Fibroblast of peridontal ligament (primary cell): ENCODE measurements around the gene ATG4D.
A peak's percentile ranks its signal among the peaks of the same experiment; 100 is the strongest.
"Not testable (repeated sequence)": the region's sequence is repeated elsewhere in the genome, so short reads cannot be mapped to it uniquely, and the experiment has no call there.

Source experiments
- DNase-seq: peaks from one replicate; pipeline ENCODE4 v3.0.0-alpha.2; 2010; ENCODE audit errors: extremely low read depth

The ATG4D gene

GRCh38 chr19:10552510-10553053, 8.9 kb downstream of the ATG4D start:
- no peak for DNase-seq

GRCh38 chr19:10553087-10553667, 9.5 kb downstream of the ATG4D start:
- DNase-seq, result no peak

DNA sequence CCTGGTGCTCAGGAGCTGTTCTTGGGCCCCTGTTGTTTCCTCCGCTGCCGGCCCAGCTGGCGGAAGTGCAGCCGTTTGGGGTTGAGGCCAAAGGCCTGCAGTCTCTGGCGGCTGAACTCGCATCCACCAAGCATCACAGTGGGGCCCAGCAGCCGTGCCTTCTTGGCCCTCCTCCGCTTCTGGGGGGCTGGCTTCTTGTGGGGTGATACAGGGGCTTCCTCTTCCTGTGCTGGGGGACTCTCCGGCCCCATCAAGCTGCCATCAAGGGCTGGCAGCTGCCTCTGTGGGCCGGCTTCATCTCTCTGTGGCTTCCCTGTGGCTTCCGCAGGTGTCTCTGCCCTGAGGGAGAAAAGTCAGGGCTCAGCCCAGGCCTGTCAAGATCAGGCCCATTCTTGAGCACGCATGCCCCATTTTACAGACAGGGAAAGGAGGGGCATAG, 10.3 kb downstream of the ATG4D start:
- DNase-seq, result no peak

GRCh38 chr19:10554760-10555609, 11.3 kb downstream of the ATG4D start:
- DNase-seq, result no peak

- no peak for DNase-seq
These were observed 11.9 kb downstream of the ATG4D start for GRCh38 chr19:10555610-10555973.

DNA sequence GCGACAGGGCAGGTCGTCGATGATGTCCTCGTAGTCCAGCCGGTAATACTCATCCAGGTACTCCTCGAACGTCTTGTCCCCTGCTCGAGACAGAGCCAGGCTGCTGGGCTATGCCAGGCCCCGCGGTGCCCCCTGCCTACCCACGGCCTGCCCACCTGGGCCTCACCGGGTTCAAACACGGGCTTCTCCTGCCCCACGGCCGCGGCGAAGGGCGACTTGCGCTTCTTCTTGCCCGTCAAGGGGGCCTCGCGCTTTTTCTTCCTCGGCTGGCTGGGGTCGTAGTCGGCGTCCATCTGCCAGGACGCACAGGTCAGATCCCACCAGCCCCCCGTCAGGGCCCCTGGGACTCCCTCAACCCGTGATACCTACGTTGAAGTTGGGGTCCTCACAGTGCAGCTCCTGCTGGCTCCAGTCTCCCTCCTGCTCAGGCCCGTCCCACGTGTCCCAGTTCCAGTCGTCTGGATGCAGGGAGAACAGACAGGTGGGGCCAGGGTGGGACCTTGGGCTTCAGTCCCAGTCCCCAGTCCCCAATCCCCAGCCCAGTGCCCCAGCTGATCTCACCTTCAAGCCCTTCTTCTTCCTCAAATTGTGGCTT, 14.0 kb downstream of the ATG4D start:
- DNase-seq, result no peak

DNA sequence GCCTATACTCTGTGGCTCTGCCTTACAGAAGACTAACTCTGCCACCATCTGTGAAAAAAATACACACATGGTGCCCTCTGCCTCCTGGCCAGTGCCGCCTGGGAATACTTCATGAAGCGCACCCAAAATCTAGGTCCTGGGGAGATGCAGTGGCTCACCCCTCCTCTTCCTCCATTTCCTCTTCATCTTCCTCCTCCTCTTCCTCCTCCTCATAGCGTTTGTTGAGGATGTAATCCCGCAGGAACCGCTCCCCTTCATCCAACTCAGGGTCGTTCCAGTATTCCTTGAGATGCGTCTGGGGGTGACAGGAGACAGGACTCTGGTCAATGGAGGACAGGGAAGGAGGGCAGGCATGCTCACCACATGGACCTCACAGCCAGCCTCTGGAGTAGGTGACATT, 16.4 kb downstream of the ATG4D start:
- no peak for DNase-seq

- no peak for DNase-seq
These were observed 18.9 kb downstream of the ATG4D start for GRCh38 chr19:10562609-10563008.

GRCh38 chr19:10565028-10565566, 21.4 kb downstream of the ATG4D start:
- no peak for DNase-seq

GRCh38 chr19:10565567-10566407, 22.1 kb downstream of the ATG4D start, which contains the start of gene KRI1:
KRI1 (minus strand) TSS chr19:10566010; CDS start chr19:10565999, 11 bp downstream.
- peak; percentile 96 for DNase-seq

DNA sequence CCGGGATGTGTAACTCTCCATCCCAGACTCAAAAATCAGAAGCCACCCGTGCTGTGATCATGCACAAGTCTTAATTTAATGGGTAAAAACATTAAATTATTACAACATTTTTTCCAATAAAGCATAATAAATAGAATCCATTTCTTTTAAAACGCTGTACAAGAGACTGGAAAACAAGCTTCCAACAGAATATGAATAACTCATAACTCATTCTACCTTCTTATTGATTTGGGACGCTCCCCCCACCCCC, 22.6 kb downstream of the ATG4D start:
- DNase-seq, result no peak

DNA sequence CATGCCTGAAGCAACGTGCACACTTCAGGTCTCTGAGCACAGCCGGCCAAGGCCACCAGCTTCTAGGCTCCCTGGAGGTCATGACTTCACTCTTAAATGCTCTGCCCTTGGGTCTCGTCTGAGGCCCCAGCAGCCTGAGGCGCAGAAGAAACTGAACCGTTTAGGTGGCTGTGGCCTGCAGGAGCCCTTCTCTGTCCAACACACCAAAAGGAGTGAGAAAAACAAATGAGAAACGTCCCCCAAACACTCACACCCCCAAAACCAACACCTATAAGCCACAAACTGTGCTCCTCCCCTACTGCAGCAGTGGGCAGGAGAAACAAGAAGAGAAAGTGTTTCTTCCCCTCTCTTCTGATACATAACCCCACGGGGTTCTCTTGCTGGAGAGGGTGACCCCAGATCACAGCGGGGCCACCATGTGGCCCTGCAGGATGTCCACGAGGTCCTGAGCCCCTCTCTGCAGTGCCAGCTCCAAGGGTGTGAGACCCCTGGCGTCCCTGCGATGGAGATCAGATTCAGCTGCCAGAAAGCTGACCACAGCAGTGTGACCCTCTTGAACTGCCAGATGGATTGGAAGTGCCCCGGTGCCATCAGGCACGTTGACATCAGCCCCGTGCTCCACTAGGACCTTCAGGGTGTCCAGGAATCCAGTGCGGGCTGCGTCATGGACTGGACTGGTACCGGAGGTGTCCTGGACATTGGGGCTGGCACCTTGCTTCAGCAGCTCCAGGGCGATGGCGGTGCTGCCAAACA, 23.1 kb downstream of the ATG4D start:
- DNase-seq, result no peak

GRCh38 chr19:10567656-10568055, 24.0 kb downstream of the ATG4D start:
- DNase-seq, result no peak

DNA sequence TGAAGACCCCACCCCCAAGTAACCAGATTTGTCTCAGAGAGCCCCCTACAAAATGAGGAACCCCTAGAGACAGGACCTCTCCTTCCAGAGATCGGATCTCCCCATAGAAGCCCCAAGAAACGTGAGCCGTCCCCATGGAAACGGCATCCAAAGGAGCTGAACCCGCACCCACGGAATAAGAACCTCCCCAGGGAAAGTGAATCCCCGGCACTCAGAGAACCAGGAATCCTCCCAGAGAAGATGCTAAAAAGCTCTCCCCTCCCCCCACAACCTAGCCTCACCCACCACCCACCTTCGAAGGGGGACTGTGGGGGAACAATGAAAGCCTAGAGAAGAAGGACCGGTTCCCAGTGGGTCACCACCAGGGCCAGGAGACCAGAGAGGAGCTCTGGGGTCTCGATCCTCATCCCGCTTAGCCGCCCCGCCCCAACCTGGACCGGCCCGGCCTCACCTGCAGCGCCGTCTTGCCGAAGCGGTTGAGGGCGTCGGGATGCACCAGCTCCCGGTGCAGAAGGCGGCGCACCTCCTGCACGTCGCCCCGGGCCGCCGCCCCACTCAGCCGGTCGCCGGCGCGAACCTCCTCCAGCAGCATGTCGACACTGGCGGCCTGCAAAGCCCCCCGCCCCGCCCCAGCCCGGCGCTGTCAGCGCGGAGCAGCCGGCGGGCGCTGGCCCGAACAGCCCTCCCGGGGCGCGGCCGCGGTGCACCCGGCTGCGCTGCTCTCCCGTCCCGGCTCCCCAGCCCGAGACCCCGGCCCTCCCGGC, 24.5 kb downstream of the ATG4D start:
- DNase-seq, result no peak

DNA sequence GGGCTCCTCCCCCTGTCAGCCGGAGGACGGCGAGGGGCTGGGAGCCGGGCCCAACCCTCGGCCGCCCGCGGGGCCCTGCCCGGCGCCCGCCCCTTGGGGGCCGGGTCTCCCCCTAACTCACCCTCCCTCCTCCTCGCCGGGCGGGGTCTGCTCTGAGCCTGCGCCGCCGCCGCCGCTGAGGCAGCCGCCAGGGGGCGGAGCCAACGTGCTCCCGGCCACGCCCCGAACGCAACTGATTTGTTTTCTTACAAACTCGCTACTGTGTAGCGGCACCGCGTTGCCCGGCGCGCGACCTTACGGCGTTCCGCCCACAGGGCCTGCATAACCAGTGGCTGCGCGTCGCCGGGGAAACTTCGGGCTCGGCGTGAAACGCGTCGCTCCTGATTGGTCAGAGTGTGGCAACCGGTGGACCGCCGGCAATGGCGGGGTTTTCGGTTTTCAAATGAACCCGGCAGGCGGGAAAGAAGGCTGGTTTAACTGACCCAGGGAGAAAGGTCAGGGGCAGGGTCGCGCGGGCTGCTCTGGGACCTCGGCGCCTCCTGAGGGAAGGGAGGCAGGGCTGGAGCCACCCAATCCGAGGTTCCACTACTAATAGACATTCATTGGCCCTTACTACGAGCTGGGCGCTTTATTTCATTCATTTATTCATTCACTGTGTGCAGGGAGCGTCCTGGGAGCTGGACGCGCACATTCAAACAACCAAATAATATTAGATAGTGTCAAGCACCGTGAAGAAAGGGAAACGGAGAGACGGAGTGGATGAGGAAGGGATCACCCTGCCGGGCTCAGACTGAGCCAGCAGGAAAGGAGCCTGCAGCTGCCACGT, 25.3 kb downstream of the ATG4D start, which contains the start of gene CDKN2D:
Gene CDKN2D, minus strand, starts transcription at position 154 of the 826 bp plus-strand sequence. CDS start 326 bp downstream, outside the sequence.
- DNase-seq, result peak; percentile 99

DNA sequence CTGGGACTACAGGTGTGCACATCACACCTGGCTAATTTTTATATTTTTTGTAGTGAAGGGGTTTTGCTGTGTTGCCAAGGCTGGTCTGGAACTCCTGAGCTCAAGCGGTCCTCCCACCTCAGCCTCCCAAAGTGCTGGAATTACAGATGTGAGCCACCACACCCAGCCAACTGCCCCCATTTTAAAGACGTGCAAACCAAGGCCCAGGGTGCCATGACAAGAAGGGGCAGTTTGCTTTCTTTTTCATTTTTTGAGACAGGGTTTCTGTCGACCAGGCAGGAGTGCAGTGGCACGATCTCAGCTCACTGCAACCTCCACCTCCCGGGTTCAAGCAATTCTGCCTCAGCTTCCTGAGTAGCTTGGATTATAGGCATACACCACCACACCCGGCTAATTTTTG, 30.1 kb downstream of the ATG4D start:
- DNase-seq, result not testable (repeated sequence)

GRCh38 chr19:10574462-10574861, 30.8 kb downstream of the ATG4D start:
- DNase-seq, result no peak

DNA sequence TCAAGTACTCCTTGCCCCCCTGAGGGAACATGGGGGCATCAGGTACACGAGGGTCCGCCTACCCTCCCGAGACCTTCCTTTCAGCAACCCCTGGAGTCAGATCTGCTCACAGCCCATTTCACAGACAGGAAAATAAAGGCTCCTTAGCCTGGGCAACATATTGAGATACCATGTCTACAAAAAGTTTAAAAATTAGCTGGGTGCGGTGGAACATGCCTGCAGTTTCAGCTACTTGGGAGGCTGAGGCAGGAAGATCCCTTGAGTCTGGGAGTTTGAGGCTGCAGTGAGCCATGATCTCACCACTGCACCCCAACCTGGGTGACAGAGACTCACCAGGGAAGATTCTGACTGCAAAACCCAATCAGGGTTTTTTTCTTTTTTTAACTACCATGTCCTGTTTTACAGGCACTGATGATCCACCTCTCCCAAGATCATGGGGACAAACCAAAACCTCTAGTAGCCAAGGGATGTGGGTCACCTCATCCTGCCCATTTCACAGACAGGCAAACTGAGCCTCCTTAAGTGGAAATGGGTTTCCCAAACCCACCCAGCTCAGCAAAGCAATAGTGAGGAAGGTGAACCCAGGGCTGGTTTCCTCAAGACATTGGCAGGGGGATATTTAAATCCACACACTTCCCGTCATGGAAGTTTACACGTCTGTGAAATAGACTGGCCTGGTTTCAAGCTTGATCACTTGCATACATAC, 31.5 kb downstream of the ATG4D start:
- DNase-seq, result no peak

DNA sequence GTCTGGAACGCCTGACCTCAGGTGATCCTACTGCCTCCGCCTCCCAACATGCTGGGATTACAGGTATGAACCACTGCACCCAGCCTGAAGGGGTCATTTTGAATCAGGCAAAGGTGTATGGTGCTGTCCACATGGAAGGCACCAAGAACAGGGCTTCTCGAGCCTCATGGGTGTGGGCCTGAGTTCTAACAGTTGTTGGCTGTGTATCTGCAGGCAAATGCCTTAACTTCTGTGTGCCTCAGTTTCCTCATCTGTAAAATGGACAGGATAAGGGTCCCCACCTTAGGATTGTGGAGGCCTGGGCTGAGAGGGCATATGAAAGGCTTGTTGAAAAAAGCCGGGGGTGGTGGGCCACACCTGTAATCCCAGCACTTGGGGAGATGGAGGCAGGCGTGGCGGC, 34.2 kb downstream of the ATG4D start:
- DNase-seq, result no peak
